Measurements from ENCODE around the gene KRT7. TPM values are rescaled to one million over a fixed set of nuclear protein-coding genes. Genes with fewer than 3 reads are reported as not detected.

KRT7 gene
- polyA plus RNA-seq, 1 experiment: 4.6 TPM

GRCh38 chr12:52280319-52280795 is 47.3 kb downstream of the KRT7 start:
- TF ChIP-seq, protein P1, sequence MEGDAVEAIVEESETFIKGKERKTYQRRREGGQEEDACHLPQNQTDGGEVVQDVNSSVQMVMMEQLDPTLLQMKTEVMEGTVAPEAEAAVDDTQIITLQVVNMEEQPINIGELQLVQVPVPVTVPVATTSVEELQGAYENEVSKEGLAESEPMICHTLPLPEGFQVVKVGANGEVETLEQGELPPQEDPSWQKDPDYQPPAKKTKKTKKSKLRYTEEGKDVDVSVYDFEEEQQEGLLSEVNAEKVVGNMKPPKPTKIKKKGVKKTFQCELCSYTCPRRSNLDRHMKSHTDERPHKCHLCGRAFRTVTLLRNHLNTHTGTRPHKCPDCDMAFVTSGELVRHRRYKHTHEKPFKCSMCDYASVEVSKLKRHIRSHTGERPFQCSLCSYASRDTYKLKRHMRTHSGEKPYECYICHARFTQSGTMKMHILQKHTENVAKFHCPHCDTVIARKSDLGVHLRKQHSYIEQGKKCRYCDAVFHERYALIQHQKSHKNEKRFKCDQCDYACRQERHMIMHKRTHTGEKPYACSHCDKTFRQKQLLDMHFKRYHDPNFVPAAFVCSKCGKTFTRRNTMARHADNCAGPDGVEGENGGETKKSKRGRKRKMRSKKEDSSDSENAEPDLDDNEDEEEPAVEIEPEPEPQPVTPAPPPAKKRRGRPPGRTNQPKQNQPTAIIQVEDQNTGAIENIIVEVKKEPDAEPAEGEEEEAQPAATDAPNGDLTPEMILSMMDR (IDR thresholded peaks at IDR 0.05; ENCODE audit: low read depth, low read length): no peak
- POLR2A ChIA-PET: interaction anchor here (0.9 to 2.4 kb wide), 3 partner anchors 28 to 133 kb away, joined by 3 to 10 read pairs (median 3); no protein-coding TSS in a partner anchor
- Histone ChIP-seq H3K9me3 (ENCODE audit: control insufficient read depth, insufficient read depth, low read length) (no peaks in the 10 kb centered on the region), H3K27ac (ENCODE audit: low read depth, low read length) (peak overlapping the region; percentile 99), H3K27me3 (ENCODE audit: control insufficient read depth, insufficient read depth, low read length) (no peaks in the 10 kb centered on the region), H3K4me3 (ENCODE audit: low read depth, low read length) (no peak overlapping the region)
- CTCF ChIA-PET: interaction anchor here (1.0 to 4.4 kb wide), 12 partner anchors 13 to 123 kb away, joined by 4 to 121 read pairs (median 24); no protein-coding TSS in a partner anchor
- peak; percentile 72 for DNase-seq (ENCODE audit: low read depth, low spot score)

DNA sequence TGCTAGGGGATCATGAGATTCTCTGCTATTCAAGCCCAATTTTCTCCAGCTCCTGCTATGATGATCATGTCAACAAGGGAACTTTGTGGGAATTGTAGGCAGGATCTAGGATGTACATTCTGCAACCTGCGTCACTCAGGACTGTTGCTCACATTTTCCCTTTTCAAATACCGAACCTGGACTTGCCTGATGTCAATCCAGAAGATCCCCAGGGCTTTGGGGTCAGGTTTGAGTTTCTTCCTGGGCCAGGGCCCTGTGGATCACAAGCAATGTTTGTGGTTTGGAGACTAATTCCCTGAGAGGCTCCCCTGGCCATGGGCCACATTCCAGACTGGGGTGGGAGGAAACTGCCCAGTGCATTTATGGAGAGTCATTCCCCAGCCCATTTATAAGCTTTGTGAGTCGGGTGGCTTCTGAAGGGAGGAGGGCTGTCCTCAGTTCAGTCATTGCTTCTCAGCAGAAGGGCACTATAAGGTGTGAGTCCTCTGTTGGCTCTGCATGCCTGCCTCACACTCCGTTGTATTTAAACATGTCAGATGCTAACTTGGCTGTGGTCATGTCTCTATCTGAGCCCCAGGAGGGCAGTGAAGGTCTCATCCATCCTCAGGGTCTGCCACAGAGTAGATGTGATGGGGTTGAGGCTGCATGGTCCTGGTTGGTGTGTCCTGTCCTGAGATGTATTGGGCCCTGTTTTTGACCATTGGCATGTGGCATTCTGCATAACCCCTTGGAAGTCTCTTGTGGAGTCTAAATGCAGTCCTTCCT is 47.9 kb downstream of the KRT7 start:
- peak overlapping the region; percentile 99 for H3K27ac ChIP-seq (ENCODE audit: low read depth, low read length)
- H3K9me3 ChIP-seq (ENCODE audit: control insufficient read depth, insufficient read depth, low read length): no peaks in the 10 kb centered on the region; the same call in 1 of the 2 replicates
- CTCF ChIA-PET: interaction anchor here (1.0 to 4.4 kb wide), 8 partner anchors 14 to 124 kb away, joined by 5 to 121 read pairs (median 24); no protein-coding TSS in a partner anchor
- H3K4me3 ChIP-seq (ENCODE audit: low read depth, low read length): no peak overlapping the region
- POLR2A ChIA-PET: interaction anchor here (0.9 to 2.4 kb wide), 3 partner anchors 27 to 134 kb away, joined by 3 to 10 read pairs (median 3); no protein-coding TSS in a partner anchor
- no peaks in the 10 kb centered on the region for H3K27me3 ChIP-seq (ENCODE audit: control insufficient read depth, insufficient read depth, low read length)
- DNase-seq (ENCODE audit: low read depth, low spot score): peak; percentile 80
- TF ChIP-seq, protein P1 (IDR thresholded peaks at IDR 0.05; ENCODE audit: low read depth, low read length): no peak

- POLR2A ChIA-PET: no interaction called here
- CTCF ChIA-PET: no interaction called here
These were observed 51.6 kb downstream of the KRT7 start for GRCh38 chr12:52284562-52285171.

DNA sequence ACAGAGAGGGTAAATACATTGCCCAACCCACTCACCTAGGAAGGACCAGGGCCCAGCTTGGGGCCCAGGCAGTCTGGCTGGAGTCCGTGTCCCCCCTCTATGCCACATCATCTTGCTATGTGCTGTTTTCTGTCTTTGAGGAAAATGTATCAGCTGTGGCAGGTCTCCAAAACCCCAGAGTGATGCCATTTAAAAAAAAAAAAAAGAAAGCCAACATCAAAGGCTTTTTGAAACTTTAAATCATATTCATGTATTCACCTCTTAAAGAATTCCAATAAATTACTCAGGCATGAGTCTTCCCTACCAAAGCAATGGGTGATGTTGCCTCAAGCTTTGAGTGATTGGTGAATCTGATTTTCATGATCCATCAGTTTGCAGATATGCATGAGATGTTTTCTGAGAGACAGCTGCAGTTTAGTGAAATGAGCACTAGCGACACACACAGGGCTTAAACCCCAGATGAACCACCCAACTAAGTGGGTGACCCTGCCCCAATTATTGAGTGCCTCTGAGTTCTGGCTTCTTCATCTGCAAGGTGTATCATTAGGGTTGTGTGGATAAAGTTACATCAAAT is 52.2 kb downstream of the KRT7 start:
- DNase-seq (ENCODE audit: low read depth, low spot score): no peak
- ChIA-PET CTCF (interaction anchor here (0.6 kb wide), 1 partner anchor 31 kb away, joined by 4 read pairs; no protein-coding TSS in a partner anchor), POLR2A (no interaction called here)
- no peak overlapping the region for H3K4me3 ChIP-seq (ENCODE audit: low read depth, low read length)
- no peaks in the 10 kb centered on the region for H3K27me3 ChIP-seq (ENCODE audit: control insufficient read depth, insufficient read depth, low read length)
- no peak overlapping the region for H3K27ac ChIP-seq (ENCODE audit: low read depth, low read length)
- H3K9me3 ChIP-seq (ENCODE audit: control insufficient read depth, insufficient read depth, low read length): no peaks in the 10 kb centered on the region; the same call in 1 of the 2 replicates
- TF ChIP-seq, protein P1 (IDR thresholded peaks at IDR 0.05; ENCODE audit: low read depth, low read length): no peak

More at GRCh38 chr12:52284562-52285171, 51.6 kb downstream of the KRT7 start:
- DNase-seq (ENCODE audit: low read depth, low spot score): no peak
- no peaks in the 10 kb centered on the region; the same call in 1 of the 2 replicates for H3K9me3 ChIP-seq (ENCODE audit: control insufficient read depth, insufficient read depth, low read length)
- TF ChIP-seq, protein P1 (IDR thresholded peaks at IDR 0.05; ENCODE audit: low read depth, low read length): no peak
- H3K27me3 ChIP-seq (ENCODE audit: control insufficient read depth, insufficient read depth, low read length): no peaks in the 10 kb centered on the region
- no peak overlapping the region for H3K27ac ChIP-seq (ENCODE audit: low read depth, low read length)
- H3K4me3 ChIP-seq (ENCODE audit: low read depth, low read length): no peak overlapping the region
